HCT116 (cell line): ENCODE results near the gene SDK1. TPM values are rescaled to one million over a fixed set of nuclear protein-coding genes. Genes with fewer than 3 reads are reported as not detected.

Experiments
- ATAC-seq: fragments of 200-7000 bp; cut with Tn5 transposase; 2 replicates; pipeline ENCODE4 v1.9.1; 2020; ENCODE audit warnings: mild to moderate bottlenecking, moderate library complexity
- BruUV-seq: library from RNA; stranded (reverse); fragments of 400-500 nt; replicated peaks from 2 replicates; lab custom pipeline; 2021; lab: Mats Ljungman, UMichigan
- CTCF ChIA-PET: fragments of 300-600 bp; sonication (Branson Sonifier 250); formaldehyde crosslinking; loops from one replicate; lab custom pipeline; 2021; ENCODE audit warnings: antibody characterized with exemption; lab: Charles Lee
- POLR2A ChIA-PET: fragments of 300-600, 350-600 bp; sonication (Branson Sonifier 250); formaldehyde crosslinking; loops from one replicate; lab custom pipeline; 2021; ENCODE audit warnings: antibody characterized with exemption; lab: Charles Lee
- RAD21 ChIA-PET, 2 experiments: fragments of 300-600 bp; sonication (Branson Sonifier 250); formaldehyde crosslinking; loops; one replicate each; lab custom pipeline; 2023; ENCODE audit warnings: low total read pairs in 2 of 2; ENCODE audit not compliant: uncharacterized antibody in 2 of 2, unreplicated experiment in 2 of 2, low non-redundant PET in 1 of 2; lab: Charles Lee
- DNase-seq: peaks from one replicate; pipeline ENCODE4 v3.0.0-alpha.2; 2010; ENCODE audit warnings: low read depth, low spot score
- H2AFZ ChIP-seq: fragments of 200-600 bp; shearing (Covaris generic), sonication (generic); 2 replicates; pipeline ENCODE4 v1.6.1; 2017; ENCODE audit warnings: low read depth, mixed run types, mixed read lengths, antibody characterized with exemption, low read length; ENCODE audit not compliant: poor library complexity, severe bottlenecking
- H3K27ac ChIP-seq: 2 replicates; pipeline ENCODE4 v1.5.1; 2012; ENCODE audit warnings: low read depth, low read length
- H3K27me3 ChIP-seq: fragments of 200-600 bp; sonication (generic); 2 replicates; pipeline ENCODE4 v1.6.1; 2016; ENCODE audit warnings: mixed run types, low read length, mixed read lengths; ENCODE audit not compliant: insufficient read depth
- H3K36me3 ChIP-seq, 2 experiments: fragments of 200-500 bp in 1 of 2; fragments of 200-600 bp in 1 of 2; sonication (Bioruptor generic) in 1 of 2; sonication (generic) in 1 of 2; 2 replicates each; pipeline versions ENCODE4 v1.5.1 to v1.6.1; 2014 to 2016; ENCODE audit warnings: low read length in 2 of 2, inconsistent platforms in 1 of 2, mixed read lengths in 1 of 2, mixed run types in 1 of 2; ENCODE audit not compliant: insufficient read depth in 2 of 2, control insufficient read depth in 1 of 2
- H3K4me1 ChIP-seq, 2 experiments: fragments of 200-600 bp in 1 of 2; sonication (generic) in 1 of 2; 2 replicates each; pipeline versions ENCODE4 v1.5.1 to v1.6.1; 2012 to 2017; ENCODE audit warnings: low read length in 2 of 2, inconsistent platforms in 1 of 2, mild to moderate bottlenecking in 1 of 2, mixed read lengths in 1 of 2, mixed run types in 1 of 2, moderate library complexity in 1 of 2; ENCODE audit not compliant: insufficient read depth in 2 of 2, control insufficient read depth in 1 of 2
- H3K4me2 ChIP-seq: fragments of 200-600 bp; sonication (generic); 2 replicates; pipeline ENCODE4 v1.6.1; 2017; ENCODE audit warnings: mixed run types, low read length, mixed read lengths
- H3K4me3 ChIP-seq, 2 experiments: fragments of 200-600 bp in 1 of 2; sonication (generic) in 1 of 2; replicated peaks in 1 of 2; 2 replicates each; pipeline ENCODE4 v1.5.1; 2011 to 2016; ENCODE audit warnings: low read length in 2 of 2, control low read depth in 1 of 2, low read depth in 1 of 2, mild to moderate bottlenecking in 1 of 2, mixed read lengths in 1 of 2, mixed run types in 1 of 2
- H3K79me2 ChIP-seq: fragments of 200-600 bp; sonication (generic); 2 replicates; pipeline ENCODE4 v1.6.1; 2017; ENCODE audit warnings: mild to moderate bottlenecking, mixed run types, low read length, moderate library complexity, mixed read lengths; ENCODE audit not compliant: insufficient read depth
- H3K9ac ChIP-seq: fragments of 200-600 bp; sonication (generic); 2 replicates; pipeline ENCODE4 v1.6.1; 2016; ENCODE audit warnings: low read length, mixed read lengths
- H3K9me2 ChIP-seq: fragments of 200-600 bp; sonication (generic), shearing (Covaris generic); 2 replicates; pipeline ENCODE4 v1.6.1; 2017; ENCODE audit warnings: mixed run types, mild to moderate bottlenecking, moderate library complexity; ENCODE audit not compliant: insufficient read depth
- H3K9me3 ChIP-seq, 2 experiments: fragments of 200-500 bp in 1 of 2; fragments of 200-600 bp in 1 of 2; sonication (Bioruptor generic) in 1 of 2; sonication (generic) in 1 of 2; 2 replicates each; pipeline ENCODE4 v1.6.1; 2014 to 2017; ENCODE audit warnings: low read length in 2 of 2, mixed read lengths in 2 of 2, inconsistent platforms in 1 of 2, low read depth in 1 of 2, mild to moderate bottlenecking in 1 of 2, mixed run types in 1 of 2, moderate library complexity in 1 of 2; ENCODE audit not compliant: control insufficient read depth in 1 of 2, insufficient read depth in 1 of 2
- H4K20me1 ChIP-seq: fragments of 200-600 bp; sonication (generic), shearing (Covaris generic); 2 replicates; pipeline ENCODE4 v1.6.1; 2017; ENCODE audit warnings: mixed run types, mild to moderate bottlenecking, moderate library complexity; ENCODE audit not compliant: insufficient read depth
- ATF3 ChIP-seq: IDR thresholded peaks from 2 replicates; pipeline ENCODE4 v1.6.1; 2012
- CBX3 ChIP-seq: IDR thresholded peaks from 2 replicates; pipeline ENCODE4 v1.6.1; 2012; ENCODE audit warnings: low read depth
- CEBPB ChIP-seq: IDR thresholded peaks from 2 replicates; pipeline ENCODE4 v1.6.1; 2012; ENCODE audit warnings: low read depth
- EGR1 ChIP-seq: IDR thresholded peaks from 2 replicates; pipeline ENCODE4 v1.6.1; 2012; ENCODE audit warnings: low read depth
- EZH2 ChIP-seq: fragments of 200-600 bp; sonication (generic); IDR thresholded peaks from 2 replicates; pipeline ENCODE4 v1.6.1; 2017; ENCODE audit warnings: antibody characterized with exemption, mixed run types
- EZH2phosphoT487 ChIP-seq: fragments of 200-600 bp; IDR thresholded peaks from 2 replicates; pipeline ENCODE4 v1.6.1; 2018; ENCODE audit warnings: antibody characterized with exemption, borderline replicate concordance
- FOSL1 ChIP-seq: IDR thresholded peaks from 2 replicates; pipeline ENCODE4 v1.6.1; 2012; ENCODE audit warnings: low read depth
- JUND ChIP-seq: IDR thresholded peaks from 2 replicates; pipeline ENCODE4 v1.6.1; 2012
- MAX ChIP-seq: IDR thresholded peaks from 2 replicates; pipeline ENCODE4 v1.6.1; 2012
- POLR2A ChIP-seq: IDR thresholded peaks from 2 replicates; pipeline ENCODE4 v1.7.0; 2011; ENCODE audit warnings: borderline replicate concordance; ENCODE audit not compliant: insufficient read depth, insufficient read length; ENCODE audit errors: extremely low read depth
- POLR2AphosphoS5 ChIP-seq: IDR thresholded peaks from 2 replicates; pipeline ENCODE4 v1.6.1; 2011; ENCODE audit warnings: mild to moderate bottlenecking, low read depth, low read length, moderate library complexity
- RAD21 ChIP-seq: IDR thresholded peaks from 2 replicates; pipeline ENCODE4 v1.6.1; 2012; ENCODE audit warnings: low read depth, mild to moderate bottlenecking
- SIN3A ChIP-seq: IDR thresholded peaks from 2 replicates; pipeline ENCODE4 v1.6.1; 2012; ENCODE audit warnings: low read depth
- TCF7L2 ChIP-seq: IDR thresholded peaks from 2 replicates; pipeline ENCODE4 v1.7.0; 2011; ENCODE audit warnings: borderline replicate concordance, inconsistent platforms; ENCODE audit not compliant: insufficient read depth, insufficient read length; ENCODE audit errors: extremely low read depth
- ZNF274 ChIP-seq: fragments of 200-500 bp; sonication (Bioruptor generic); IDR thresholded peaks from 2 replicates; pipeline ENCODE4 v1.6.1; 2014; ENCODE audit warnings: mild to moderate bottlenecking, low read depth, low read length, inconsistent platforms
- intact Hi-C: fragments of 100-400 bp; cut with micrococcal nuclease; formaldehyde crosslinking; loops from 2 replicates; pipeline ENCODE4 v1.10.0; 2022
- total RNA-seq: library from RNA; stranded (reverse); gene quantifications from one replicate; pipeline ENCODE4 v1.2.1, GENCODE V29; 2021; ENCODE audit not compliant: unreplicated experiment

Gene SDK1
- total RNA-seq, 1 experiment from 2014 or later = 0.05 TPM

- ChIA-PET POLR2A (no interaction called here), RAD21 (no interaction called here), CTCF (no interaction called here)
- peaks cover 0 to 5% of the 10 kb centered on the region in 2 experiments; a peak in 3 of 4 replicates for H3K4me1 ChIP-seq
- H3K4me2 ChIP-seq = no peak overlapping the region
- no peak overlapping the region for H3K27ac ChIP-seq
- no peak overlapping the region for H3K4me3 ChIP-seq
- no peak for DNase-seq
- no peaks in the 10 kb centered on the region for H4K20me1 ChIP-seq
- TF ChIP-seq RAD21 = no peak
- intact Hi-C loops = loop anchor here (5.0 kb wide), 2 partner anchors 548 to 708 kb away; no protein-coding TSS in a partner anchor
- no peaks in the 10 kb centered on the region for H3K9me3 ChIP-seq
- no peak overlapping the region for H3K9ac ChIP-seq
- no peak for ATAC-seq
- H3K36me3 ChIP-seq = no peaks in the 10 kb centered on the region
- H3K27me3 ChIP-seq = peaks cover 19% of the 10 kb centered on the region
- H3K79me2 ChIP-seq = no peaks in the 10 kb centered on the region
- H3K9me2 ChIP-seq = no peaks in the 10 kb centered on the region
- BruUV-seq = no TSS peak
- H2AFZ ChIP-seq = no peak overlapping the region
These were observed 623.2 kb downstream of the SDK1 start for GRCh38 chr7:3924277-3924676.

- no peaks in the 10 kb centered on the region for H4K20me1 ChIP-seq
- H3K4me1 ChIP-seq = no peaks in the 10 kb centered on the region; a peak in 1 of 4 replicates
- no peaks in the 10 kb centered on the region for H3K79me2 ChIP-seq
- DNase-seq (no peak), ATAC-seq (no peak)
- CTCF ChIA-PET = no interaction called here
- no peak overlapping the region for H2AFZ ChIP-seq
- no peaks in the 10 kb centered on the region for H3K9me3 ChIP-seq
- no TSS peak for BruUV-seq
- H3K9me2 ChIP-seq = no peaks in the 10 kb centered on the region
- H3K36me3 ChIP-seq = no peaks in the 10 kb centered on the region
- POLR2A ChIA-PET = no interaction called here
- no peak overlapping the region for H3K9ac ChIP-seq
- H3K4me2 ChIP-seq = no peak overlapping the region
- TF ChIP-seq MAX = no peak
- no peak for TF ChIP-seq ZNF274
- TF ChIP-seq ATF3 = no peak
- TF ChIP-seq EGR1 = no peak
- no peak for TF ChIP-seq FOSL1
- TF ChIP-seq EZH2 = no peak
- TF ChIP-seq CEBPB = no peak
- TF ChIP-seq SIN3A = no peak
- no peak for TF ChIP-seq EZH2phosphoT487
- no peak for TF ChIP-seq TCF7L2
- TF ChIP-seq POLR2AphosphoS5 = no peak
- no peak for TF ChIP-seq POLR2A
- TF ChIP-seq CBX3 = no peak
- TF ChIP-seq JUND = no peak
- TF ChIP-seq, all 23 proteins: peak for 0
- Histone ChIP-seq H3K27me3 (peaks cover 51% of the 10 kb centered on the region), H3K27ac (no peak overlapping the region), H3K4me3 (no peak overlapping the region)
- intact Hi-C loops = no loop called here
- RAD21 ChIA-PET = no interaction called here
These were observed 626.5 kb downstream of the SDK1 start for GRCh38 chr7:3927446-3928110.
